GM23338 (cell line): ENCODE data around the gene CMPK1. TPM values are rescaled to one million over a fixed set of nuclear protein-coding genes. Genes with fewer than 3 reads are reported as not detected.
"Not testable (repeated sequence)": the region's sequence is repeated elsewhere in the genome, so short reads cannot be mapped to it uniquely, and the experiment has no call there.

Experiments used
- ATAC-seq: fragments of 200-7000 bp; cut with Tn5 transposase; 3 replicates; pipeline ENCODE4 v1.9.1; 2020
- DNase-seq: peaks from one replicate; pipeline ENCODE4 v3.0.0-alpha.2; 2015; ENCODE audit warnings: low spot score
- H2AFZ ChIP-seq: fragments of 200-600 bp; sonication (generic); 2 replicates; pipeline ENCODE4 v1.8.0; 2016; ENCODE audit warnings: antibody characterized with exemption, mild to moderate bottlenecking, moderate library complexity
- H3F3A ChIP-seq: fragments of 200-600 bp; sonication (generic); replicated peaks from 2 replicates; pipeline ENCODE4 v1.8.0; 2017; ENCODE audit warnings: antibody characterized with exemption, mixed run types, low read depth
- H3K27ac ChIP-seq: fragments of 200-600 bp; sonication (generic); 2 replicates; pipeline ENCODE4 v1.6.1; 2016; ENCODE audit warnings: low read depth
- H3K27me3 ChIP-seq: fragments of 200-600 bp; sonication (generic); 2 replicates; pipeline ENCODE4 v1.8.0; 2016; ENCODE audit warnings: mild to moderate bottlenecking, mixed run types, moderate library complexity; ENCODE audit not compliant: insufficient read depth
- H3K36me3 ChIP-seq: fragments of 200-600 bp; sonication (generic); 2 replicates; pipeline ENCODE4 v1.8.0; 2016; ENCODE audit warnings: mild to moderate bottlenecking; ENCODE audit not compliant: insufficient read depth
- H3K4me1 ChIP-seq: fragments of 200-600 bp; sonication (generic); 2 replicates; pipeline ENCODE4 v1.8.0; 2016; ENCODE audit warnings: mild to moderate bottlenecking, moderate library complexity; ENCODE audit not compliant: insufficient read depth
- H3K4me2 ChIP-seq: fragments of 200-600 bp; sonication (generic); 2 replicates; pipeline ENCODE4 v1.7.1; 2017; ENCODE audit warnings: mixed run types
- H3K4me3 ChIP-seq: fragments of 200-600 bp; sonication (generic); 2 replicates; pipeline ENCODE4 v1.6.1; 2016; ENCODE audit warnings: mixed run types
- H3K79me2 ChIP-seq: fragments of 200-600 bp; sonication (generic); replicated peaks from 2 replicates; pipeline ENCODE4 v1.8.0; 2017; ENCODE audit warnings: mild to moderate bottlenecking; ENCODE audit not compliant: insufficient read depth
- H3K9me2 ChIP-seq: fragments of 200-600 bp; sonication (generic); 2 replicates; pipeline ENCODE4 v1.8.0; 2017; ENCODE audit not compliant: insufficient read depth
- H4K20me1 ChIP-seq: fragments of 200-600 bp; sonication (generic); replicated peaks from 2 replicates; pipeline ENCODE4 v1.8.0; 2017; ENCODE audit warnings: mild to moderate bottlenecking; ENCODE audit not compliant: insufficient read depth
- H3K27ac Mint-ChIP-seq: 2 replicates; pipeline ENCODE4 v1.8.0; 2020; ENCODE audit warnings: inconsistent platforms, mild to moderate bottlenecking, moderate library complexity, mixed read lengths
- H3K27me3 Mint-ChIP-seq: 3 replicates; pipeline ENCODE4 v1.8.0; 2022; ENCODE audit warnings: low read depth, mild to moderate bottlenecking, moderate library complexity, mixed read lengths, inconsistent platforms; ENCODE audit not compliant: insufficient read depth, poor library complexity
- H3K36me3 Mint-ChIP-seq: 3 replicates; pipeline ENCODE4 v1.8.0; 2021; ENCODE audit warnings: low read depth, mild to moderate bottlenecking, inconsistent platforms, moderate library complexity, mixed read lengths
- H3K4me1 Mint-ChIP-seq: 3 replicates; pipeline ENCODE4 v1.8.0; 2020; ENCODE audit warnings: mild to moderate bottlenecking, inconsistent platforms, mixed read lengths
- H3K4me3 Mint-ChIP-seq: 3 replicates; pipeline ENCODE4 v1.8.0; 2021; ENCODE audit warnings: moderate library complexity, mild to moderate bottlenecking, inconsistent platforms, mixed read lengths
- H3K9me3 Mint-ChIP-seq: 3 replicates; pipeline ENCODE4 v1.8.0; 2020; ENCODE audit warnings: moderate library complexity, mild to moderate bottlenecking, inconsistent platforms, mixed read lengths
- JUNB ChIP-seq: IDR thresholded peaks from one replicate; pipeline ENCODE4 v1.6.1; 2016; ENCODE audit warnings: antibody characterized with exemption; ENCODE audit not compliant: unreplicated experiment
- ZNF462 ChIP-seq: fragments of 250-450 bp; sonication (Bioruptor Pico); IDR thresholded peaks from 2 replicates; pipeline ENCODE4 v1.5.0; 2020; ENCODE audit warnings: mild to moderate bottlenecking, moderate library complexity
- polyA plus RNA-seq: library from polyadenylated mRNA; unstranded; fragments of >200 nt; fragmentation: Nextera tagmentation; extraction: Ambion mirVana; gene quantifications from 2 replicates; pipeline ENCODE4 v1.2.1, GENCODE V29; 2016
- total RNA-seq: library from RNA; depleted of rRNA; stranded (reverse); fragments of >200 nt; shearing (Covaris generic); gene quantifications from 2 replicates; pipeline ENCODE4 v1.2.3, GENCODE V29; 2014

Gene CMPK1
- total and polyA plus RNA-seq, 2 experiments from 2014 or later: 22.8 to 28.6 TPM

GRCh38 chr1:47340227-47340626 lies 6.6 kb downstream of the CMPK1 start:
- Mint-ChIP-seq H3K4me1 (peaks cover 2% of the 10 kb centered on the region; the same call in 1 of the 3 replicates), H3K27me3 (peaks cover 6% of the 10 kb centered on the region), H3K36me3 (no peaks in the 10 kb centered on the region), H3K27ac (no peak overlapping the region), H3K4me3 (no peak overlapping the region), H3K9me3 (no peaks in the 10 kb centered on the region; the same call in 2 of the 3 replicates)
- H3K4me3 ChIP-seq: no peak overlapping the region
- H3K4me2 ChIP-seq: no peak overlapping the region
- no peaks in the 10 kb centered on the region for H3K27me3 ChIP-seq
- ATAC-seq (no peak), DNase-seq (no peak)
- peak overlapping the region; percentile 32; the same call in 1 of the 2 replicates for H3K27ac ChIP-seq
- TF ChIP-seq ZNF462: no peak
- TF ChIP-seq JUNB: no peak
- no peak overlapping the region for H2AFZ ChIP-seq
- 0 out of 2 replicates have a peak, but pooled peaks cover under 1% of the 10 kb centered on the region for H3F3A ChIP-seq
- H3K4me1 ChIP-seq: 0 out of 2 replicates have a peak, but pooled peaks cover under 1% of the 10 kb centered on the region
- no peaks in the 10 kb centered on the region for H3K36me3 ChIP-seq
- H4K20me1 ChIP-seq: no peaks in the 10 kb centered on the region; the same call in none of the 2 replicates
- peaks cover 50% of the 10 kb centered on the region for H3K79me2 ChIP-seq
- no peaks in the 10 kb centered on the region for H3K9me2 ChIP-seq

- not testable (repeated sequence) for H3K4me3 Mint-ChIP-seq, H3K79me2 ChIP-seq, H3K27me3 Mint-ChIP-seq, H3K9me3 Mint-ChIP-seq, H3K36me3 ChIP-seq, H3K27ac Mint-ChIP-seq, H3K9me2 ChIP-seq, DNase-seq, H3K4me3 ChIP-seq, H3K27ac ChIP-seq, H3K4me2 ChIP-seq, H3K36me3 Mint-ChIP-seq, ATAC-seq, H3F3A ChIP-seq, H3K4me1 Mint-ChIP-seq, H3K27me3 ChIP-seq, H3K4me1 ChIP-seq, H2AFZ ChIP-seq, H4K20me1 ChIP-seq
Observed at GRCh38 chr1:47346979-47347378, 13.4 kb downstream of the CMPK1 start.
